Adipose tissue (tissue), 3 donors: Measurements from ENCODE around the gene LIN7A. TPM values are rescaled to one million over a fixed set of nuclear protein-coding genes. Genes with fewer than 3 reads are reported as not detected.

ENCODE experiments used
- H3K27ac ChIP-seq: one replicate; pipeline ENCODE4 v1.5.1; 2013; ENCODE audit warnings: low read depth, low read length
- WGBS, 3 donors: extraction: QIAGEN DNeasy Blood & Tissue Kit; methylation state at CpG; one replicate each; pipeline ENCODE4 v1.1.7; 2013; 5-methylcytosine and 5-hydroxymethylcytosine counted together
- polyA plus RNA-seq, 3 donors: library from polyadenylated mRNA; stranded (reverse); fragments of 200-250 nt; gene quantifications; one replicate each; pipeline ENCODE4 v1.2.3, GENCODE V29; 2013
- donor health status: healthy with polysubstance abuse.
- donor health status: Bipolar disorder and iron deficiency.
- donor health status: healthy.

LIN7A gene
- polyA plus RNA-seq, 3 donors, result 0.53 to 3.1 (median 1.0) TPM

DNA sequence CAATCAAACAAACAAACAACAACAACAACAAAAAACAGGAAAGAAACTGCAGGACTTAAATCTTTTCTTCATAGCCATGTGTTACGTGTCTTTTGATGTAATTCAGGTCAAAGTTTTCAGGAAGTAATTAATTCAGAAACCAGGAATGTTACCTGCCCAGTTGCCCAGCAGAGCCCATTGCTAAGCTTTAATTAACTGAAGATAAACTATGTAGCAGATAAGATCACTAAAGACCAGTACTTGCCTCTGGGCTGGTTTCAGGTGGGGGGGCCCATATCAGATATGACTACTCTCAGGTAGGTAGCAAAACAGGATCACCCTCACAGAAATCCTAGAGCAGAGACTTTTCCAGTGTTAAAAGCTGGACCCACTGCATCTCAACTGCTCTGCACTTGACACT, 69.2 kb downstream of the LIN7A start:
- H3K27ac ChIP-seq, result no peak overlapping the region

GRCh38 chr12:80867941-80868340, 69.8 kb downstream of the LIN7A start:
- WGBS, 3 donors, result 54 to 71% (median 62%) methylated on average over 3 of the region's 3 CpGs
- H3K27ac ChIP-seq, result no peak overlapping the region

More for the DNA sequence above, 69.2 kb downstream of the LIN7A start:
- 67 to 82% (median 74%) methylated on average over 1 of the region's 1 CpG for WGBS, 3 donors

- 57 to 85% (median 69%) methylated on average over 4 of the region's 4 CpGs for WGBS, 3 donors
- H3K27ac ChIP-seq, result no peak overlapping the region
These were observed 73.5 kb downstream of the LIN7A start for GRCh38 chr12:80864046-80864735.

- H3K27ac ChIP-seq, result no peak overlapping the region
- 70 to 93% (median 93%) methylated on average over 4 of the region's 4 CpGs for WGBS, 3 donors
These were observed 75.2 kb downstream of the LIN7A start for GRCh38 chr12:80862531-80862930.

DNA sequence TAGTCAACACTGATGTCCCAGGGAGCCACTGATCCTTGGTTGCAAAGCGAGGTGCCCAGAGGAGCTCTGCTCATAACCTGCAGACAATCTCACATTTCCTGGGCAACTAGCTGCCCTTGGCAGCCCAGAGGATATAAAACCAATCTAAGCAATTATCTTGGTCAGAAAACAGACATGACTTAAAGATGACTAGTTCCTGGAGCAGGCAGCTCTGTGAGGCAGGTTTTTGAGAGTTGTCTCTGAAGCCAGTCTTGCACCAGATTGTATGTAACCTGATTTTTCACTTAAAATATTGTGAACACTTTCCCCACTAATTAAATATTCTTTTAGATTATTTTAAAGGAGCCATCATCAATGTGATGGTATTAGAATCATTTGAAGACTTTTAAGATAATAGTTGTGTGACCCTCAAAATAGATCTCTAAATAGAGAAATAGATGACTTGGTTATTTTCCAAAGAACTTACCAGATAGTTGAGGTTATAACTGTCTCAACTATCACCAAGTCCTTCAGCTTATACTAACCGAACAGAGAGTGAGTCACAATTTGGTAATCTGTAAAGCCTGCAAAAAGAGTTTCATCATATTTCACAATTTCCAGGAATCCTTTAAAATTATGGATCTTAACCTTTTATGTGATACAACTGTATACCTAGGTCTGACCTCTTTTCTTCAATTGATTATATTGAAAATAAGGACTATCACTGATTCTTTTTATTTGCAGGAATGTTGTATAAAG, 75.9 kb downstream of the LIN7A start:
- 57 to 88% (median 58%) methylated on average over 2 of the region's 2 CpGs for WGBS, 3 donors
- H3K27ac ChIP-seq, result no peak overlapping the region

GRCh38 chr12:80860928-80861327, 76.8 kb downstream of the LIN7A start:
- no peak overlapping the region for H3K27ac ChIP-seq
- 84 to 91% (median 91%) methylated on average over 5 of the region's 5 CpGs for WGBS, 3 donors

DNA sequence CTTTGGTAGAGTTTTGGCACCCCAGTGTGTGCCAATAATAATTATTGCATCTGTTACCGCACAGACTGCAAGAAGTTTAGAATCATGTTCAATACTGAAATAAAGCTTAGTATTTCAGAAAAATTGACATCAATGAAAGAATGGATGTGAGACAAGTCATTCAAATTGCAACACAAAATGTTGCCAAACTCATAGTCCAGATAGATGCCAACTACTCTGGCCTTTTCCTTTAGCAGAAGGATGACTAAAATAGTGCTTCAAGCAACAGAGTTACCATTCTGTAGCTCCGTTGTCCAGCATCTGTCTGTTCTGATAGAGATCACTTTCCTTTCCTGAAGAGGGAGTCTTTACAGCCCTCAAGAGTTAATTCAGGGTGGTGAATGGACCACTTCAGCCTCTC, 77.5 kb downstream of the LIN7A start:
- no peak overlapping the region for H3K27ac ChIP-seq
- 78 to 87% (median 82%) methylated on average over 2 of the region's 2 CpGs for WGBS, 3 donors

DNA sequence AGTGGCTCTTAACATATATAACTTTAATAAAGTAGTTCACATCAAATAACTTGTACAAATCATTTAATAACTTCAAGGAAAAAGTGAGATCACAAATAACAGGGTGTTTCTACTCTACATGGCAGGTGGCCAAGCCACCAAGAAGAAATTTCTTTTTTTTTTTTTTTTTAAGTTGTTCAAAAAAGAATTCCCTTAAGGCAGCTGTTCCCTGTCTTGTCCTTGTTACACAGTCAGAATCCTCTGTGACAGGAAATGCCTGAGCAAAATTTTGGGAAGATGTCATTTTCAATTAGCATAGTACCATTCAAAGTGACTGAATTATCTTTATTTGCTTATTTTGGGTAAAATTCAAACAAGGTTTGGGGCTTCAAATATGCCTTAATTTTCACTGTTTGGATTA, 79.4 kb downstream of the LIN7A start:
- no peak overlapping the region for H3K27ac ChIP-seq

GRCh38 chr12:80857311-80857710, 80.4 kb downstream of the LIN7A start:
- WGBS, 3 donors, result 81 to 92% (median 91%) methylated on average over 1 of the region's 1 CpG
- H3K27ac ChIP-seq, result no peak overlapping the region

DNA sequence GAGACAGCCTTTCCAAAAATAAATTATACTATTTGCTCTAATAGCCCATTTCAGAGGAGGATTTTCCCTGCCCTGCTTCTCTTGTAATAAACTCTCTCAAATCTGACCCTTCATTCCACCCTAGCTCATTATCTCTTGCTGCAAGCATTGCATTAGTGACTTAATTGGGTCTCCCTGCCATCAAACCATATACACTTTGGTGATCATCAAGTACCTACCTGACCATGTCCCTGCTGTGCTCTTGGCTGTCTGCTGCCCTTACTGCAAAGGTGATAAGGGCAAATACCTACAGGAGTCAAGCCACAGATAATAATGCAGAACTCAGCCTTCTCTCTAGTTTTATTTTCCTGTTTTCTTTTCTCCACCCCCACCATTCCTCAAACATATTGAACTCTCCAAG, 88.4 kb downstream of the LIN7A start:
- no peak overlapping the region for H3K27ac ChIP-seq

GRCh38 chr12:80848858-80849257, 88.9 kb downstream of the LIN7A start:
- H3K27ac ChIP-seq, result no peak overlapping the region
- WGBS, 3 donors, result 86 to 94% (median 87%) methylated on average over 1 of the region's 1 CpG

DNA sequence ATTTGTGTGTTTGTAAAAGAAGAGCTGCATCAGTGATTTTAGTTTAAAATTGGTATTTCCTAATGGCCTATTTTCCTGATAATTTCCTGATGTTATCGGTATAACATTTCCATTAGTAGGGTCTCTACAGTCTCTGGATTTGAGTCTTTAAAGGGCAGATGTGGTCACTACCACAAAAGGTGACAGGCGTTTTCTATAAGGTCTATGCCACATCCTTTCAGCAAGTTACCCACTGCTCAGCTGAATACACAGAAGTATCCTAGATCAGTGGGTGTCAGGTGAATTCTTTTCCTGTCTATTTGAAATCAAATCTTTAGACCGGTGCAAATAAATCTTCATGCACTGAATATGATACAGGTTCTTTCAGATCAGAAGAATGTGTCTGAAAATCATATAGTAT, 90.2 kb downstream of the LIN7A start:
- 79 to 86% (median 85%) methylated on average over 3 of the region's 3 CpGs for WGBS, 3 donors
- H3K27ac ChIP-seq, result no peak overlapping the region

DNA sequence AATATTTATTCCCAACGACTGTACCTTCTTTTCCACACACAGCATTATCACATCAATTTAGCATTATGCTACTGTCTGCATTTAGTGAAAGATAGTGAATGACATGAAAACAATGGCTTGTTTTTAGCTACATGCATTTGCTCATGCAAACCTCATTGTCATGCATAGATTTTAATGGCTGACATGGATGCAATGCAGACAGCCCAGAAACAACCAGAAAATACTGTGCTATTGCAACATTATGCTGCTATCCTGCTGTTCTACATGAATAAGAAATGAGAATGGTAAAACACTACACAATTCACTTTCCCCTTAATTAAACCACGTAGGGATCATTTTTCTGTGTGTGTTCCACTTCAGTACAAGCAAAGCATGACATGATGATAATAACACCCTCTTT, 90.8 kb downstream of the LIN7A start:
- WGBS, 3 donors, result 57 to 69% (median 64%) methylated on average over 2 of the region's 2 CpGs

DNA sequence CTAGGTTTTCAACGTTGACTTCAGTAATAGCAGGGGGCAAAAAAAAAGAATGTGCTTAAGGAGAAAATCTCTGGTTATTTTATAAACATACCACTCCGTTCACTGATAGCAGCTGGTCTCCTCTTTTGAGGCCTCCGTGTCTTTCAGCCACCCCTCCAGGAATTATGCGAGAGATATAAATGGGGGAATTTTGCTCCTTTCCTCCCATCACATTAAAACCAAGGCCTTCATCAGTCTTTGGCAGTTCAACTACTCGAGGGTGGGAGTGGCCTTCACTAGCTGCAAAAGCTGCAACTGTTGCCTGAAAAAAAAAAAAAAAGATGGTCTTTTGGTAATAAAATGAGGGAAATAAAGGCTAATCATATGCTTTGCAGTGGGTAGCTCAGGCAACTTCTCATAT, 92.1 kb downstream of the LIN7A start:
- 64 to 71% (median 70%) methylated on average over 5 of the region's 5 CpGs for WGBS, 3 donors
- no peak overlapping the region for H3K27ac ChIP-seq

More for the DNA sequence above, 90.8 kb downstream of the LIN7A start:
- no peak overlapping the region for H3K27ac ChIP-seq

DNA sequence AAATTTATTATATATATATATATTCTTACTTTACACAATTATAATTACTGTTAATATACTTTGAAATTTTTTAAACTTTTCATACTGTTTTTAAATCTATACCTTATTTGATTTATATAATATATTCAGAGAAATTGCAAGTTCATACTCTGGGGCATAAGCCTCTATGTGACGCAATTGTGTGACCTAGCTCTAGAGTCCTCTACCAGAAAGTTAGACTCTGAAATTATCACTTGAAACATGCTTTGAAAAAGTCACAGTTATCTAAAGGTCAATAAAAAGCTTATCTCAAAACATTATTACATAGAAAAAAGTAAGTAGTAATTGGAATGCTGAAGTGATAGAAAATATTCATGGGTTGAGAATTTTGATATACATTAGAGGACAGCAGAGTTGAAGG, 93.8 kb downstream of the LIN7A start:
- WGBS, 3 donors, result 63 to 92% (median 85%) methylated on average over 1 of the region's 1 CpG
- H3K27ac ChIP-seq, result no peak overlapping the region

GRCh38 chr12:80838708-80839107, 99.0 kb downstream of the LIN7A start:
- H3K27ac ChIP-seq, result no peak overlapping the region
- WGBS, 3 donors, result 59 to 83% (median 62%) methylated on average over 1 of the region's 1 CpG

DNA sequence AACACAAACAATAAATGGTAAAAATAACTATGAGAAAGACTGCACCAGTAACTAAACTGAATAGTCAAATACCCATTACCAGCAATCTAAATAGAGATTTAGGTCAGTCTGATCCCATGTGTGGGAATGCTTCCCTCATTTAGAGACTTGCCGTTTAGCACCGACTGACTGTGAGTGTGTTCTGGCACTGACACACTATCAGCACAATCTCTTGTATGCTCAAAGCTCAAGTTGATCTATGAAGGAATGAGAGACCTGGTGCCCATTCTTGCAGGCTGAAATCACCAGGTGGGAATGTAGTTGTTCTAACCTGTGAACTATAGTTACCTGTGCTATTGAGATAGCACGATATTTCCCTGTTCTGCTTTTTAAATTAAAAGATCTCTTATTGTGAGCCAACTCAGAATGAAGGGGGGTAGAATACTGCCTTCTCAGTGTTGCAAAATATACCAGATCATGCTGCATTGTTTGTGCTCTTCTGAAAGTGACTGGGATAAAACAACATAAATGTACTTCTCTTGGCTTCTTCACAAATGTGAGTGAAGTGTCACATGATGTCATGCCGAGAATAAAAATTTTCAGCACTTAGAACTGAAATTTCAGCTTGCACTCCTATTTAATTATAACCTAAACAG, 99.6 kb downstream of the LIN7A start:
- no peak overlapping the region for H3K27ac ChIP-seq
- 34 to 66% (median 56%) methylated on average over 4 of the region's 4 CpGs for WGBS, 3 donors

- H3K27ac ChIP-seq, result no peak overlapping the region
- WGBS, 3 donors, result 37 to 42% (median 42%) methylated on average over 5 of the region's 5 CpGs
These were observed 100.3 kb downstream of the LIN7A start for GRCh38 chr12:80837342-80837978.

- no peak overlapping the region for H3K27ac ChIP-seq
- WGBS, 3 donors, result 0 to 46% (median 0%) methylated on average over 1 of the region's 1 CpG
These were observed 103.0 kb downstream of the LIN7A start for GRCh38 chr12:80834724-80835123.
